ENCODE data around the gene CUX1. TPM values are rescaled to one million over a fixed set of nuclear protein-coding genes. Genes with fewer than 3 reads are reported as not detected.

Gene CUX1
- total and polyA plus RNA-seq, 10 of the 15 experiments (the other 5 are each of a cell fraction or from before 2014, with no cell fraction given) = 6.1 to 48.6 (median 25.9) TPM

- TF ChIP-seq EP300 (IDR thresholded peaks at IDR 0.05; ENCODE audit: borderline replicate concordance in 1 of 2, control insufficient read depth in 1 of 2, low read depth in 2 of 2, low read length in 2 of 2) (no peak), RELB (IDR thresholded peaks at IDR 0.05; ENCODE audit: low read depth) (no peak), CTCF (IDR thresholded peaks at IDR 0.05 in 2 of 3, conservative IDR thresholded peaks at IDR 0.05 in 1 of 3; ENCODE audit: control insufficient read depth in 2 of 3, extremely low read depth in 1 of 3, insufficient read depth in 1 of 3, low read depth in 3 of 3, low read length in 3 of 3) (no peak), PML (IDR thresholded peaks at IDR 0.05; ENCODE audit: low read length) (no peak), NRF1 (conservative IDR thresholded peaks at IDR 0.05; ENCODE audit: low read depth, low read length) (no peak), ZNF217 (IDR thresholded peaks at IDR 0.05) (no peak), SUPT20H (IDR thresholded peaks at IDR 0.05; ENCODE audit: borderline replicate concordance, control insufficient read depth, low read depth, low read length) (no peak)
Measured at GRCh38 chr7:102096706-102097427, 279.4 kb downstream of the CUX1 start (continued).
